OCI-LY3 (cell line): Measurements from ENCODE around the gene VTI1A.

Experiments
- H2AFZ ChIP-seq: fragments of 200-600, 300-600 bp; shearing (Covaris generic); 2 replicates; pipeline ENCODE4 v1.6.0; 2014; ENCODE audit warnings: antibody characterized with exemption, low read depth, low read length
- H3K27ac ChIP-seq: fragments of 200-600, 300-600 bp; sonication (generic); 2 replicates; pipeline ENCODE4 v1.5.1; 2014; ENCODE audit warnings: mild to moderate bottlenecking, low read length, moderate library complexity, mixed read lengths
- H3K27me3 ChIP-seq: fragments of 200-600, 300-600 bp; sonication (generic); 2 replicates; pipeline ENCODE4 v1.6.1; 2014; ENCODE audit warnings: low read depth, low read length, mixed read lengths
- H3K36me3 ChIP-seq: fragments of 200-600, 300-600 bp; sonication (generic); replicated peaks from 2 replicates; pipeline ENCODE3; 2014; ENCODE audit warnings: low read depth, low read length, mixed read lengths
- H3K4me1 ChIP-seq: fragments of 300-600, 200-600 bp; sonication (generic); 2 replicates; pipeline ENCODE4 v1.6.1; 2014; ENCODE audit warnings: low read length, mixed read lengths
- H3K4me2 ChIP-seq: fragments of 200-600, 300-600 bp; sonication (generic); 2 replicates; pipeline ENCODE4 v1.6.1; 2014; ENCODE audit warnings: low read length, mixed read lengths
- H3K4me3 ChIP-seq: fragments of 300-600, 200-600 bp; sonication (generic); 2 replicates; pipeline ENCODE4 v1.5.1; 2014; ENCODE audit warnings: antibody characterized with exemption, mild to moderate bottlenecking, low read length, moderate library complexity
- H3K79me2 ChIP-seq: fragments of 300-600, 200-600 bp; shearing (Covaris generic); 2 replicates; pipeline ENCODE4 v1.6.1; 2014; ENCODE audit warnings: mild to moderate bottlenecking, low read length, mixed read lengths
- H3K9ac ChIP-seq: fragments of 300-600, 200-600 bp; shearing (Covaris generic); 2 replicates; pipeline ENCODE4 v1.6.0; 2014; ENCODE audit warnings: mild to moderate bottlenecking, low read length, moderate library complexity
- H3K9me3 ChIP-seq: fragments of 200-600, 300-600 bp; shearing (Covaris generic); 2 replicates; pipeline ENCODE4 v1.6.1; 2014; ENCODE audit warnings: low read length, mixed read lengths; ENCODE audit not compliant: insufficient read depth
- H4K20me1 ChIP-seq: fragments of 200-600, 300-600 bp; sonication (generic); 2 replicates; pipeline ENCODE4 v1.6.1; 2016; ENCODE audit warnings: low read length, mixed read lengths; ENCODE audit not compliant: insufficient read depth
- CTCF ChIP-seq: fragments of 200-600, 300-600 bp; sonication (generic); IDR thresholded peaks from 2 replicates; pipeline ENCODE4 v1.5.1; 2014; ENCODE audit warnings: antibody characterized with exemption, low read length, low read depth
- EZH2phosphoT487 ChIP-seq: fragments of 200-600 bp; shearing (Covaris generic); IDR thresholded peaks from 2 replicates; pipeline ENCODE4 v1.6.1; 2018; ENCODE audit warnings: antibody characterized with exemption, mixed run types, low read depth

The VTI1A gene

GRCh38 chr10:112774210-112774609 is 327.2 kb downstream of the VTI1A start:
- H3K4me1 ChIP-seq: no peaks in the 10 kb centered on the region
- H3K27me3 ChIP-seq: no peaks in the 10 kb centered on the region
- H3K36me3 ChIP-seq: no peaks in the 10 kb centered on the region
- no peak overlapping the region for H3K4me3 ChIP-seq
- no peaks in the 10 kb centered on the region for H3K9me3 ChIP-seq
- no peak overlapping the region for H2AFZ ChIP-seq
- H3K4me2 ChIP-seq: no peak overlapping the region
- H3K79me2 ChIP-seq: no peaks in the 10 kb centered on the region
- TF ChIP-seq CTCF (no peak), EZH2phosphoT487 (no peak)
- H3K27ac ChIP-seq: no peak overlapping the region
- no peaks in the 10 kb centered on the region for H4K20me1 ChIP-seq
- H3K9ac ChIP-seq: no peak overlapping the region

DNA sequence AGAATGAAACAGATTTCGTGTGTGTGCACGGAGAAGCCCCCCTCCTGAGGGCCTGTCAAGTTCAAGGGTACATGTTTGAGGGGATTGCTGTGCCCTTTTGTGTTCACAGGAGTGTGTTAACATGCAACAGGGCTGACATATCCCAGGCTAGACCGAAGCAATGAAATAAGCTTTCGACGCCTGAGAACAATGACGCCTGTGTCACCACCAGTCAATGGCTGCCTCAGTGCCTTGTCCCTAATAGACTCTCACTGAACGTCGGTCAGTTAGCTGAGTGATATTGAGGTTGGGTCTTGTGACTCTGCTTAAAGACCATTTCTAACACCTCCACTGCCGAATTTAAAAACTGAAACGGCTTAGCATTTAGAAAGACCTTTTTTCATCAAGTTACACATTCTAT is 327.8 kb downstream of the VTI1A start:
- Histone ChIP-seq H3K27me3 (no peaks in the 10 kb centered on the region), H2AFZ (no peak overlapping the region), H3K4me2 (no peak overlapping the region), H3K27ac (no peak overlapping the region), H3K79me2 (no peaks in the 10 kb centered on the region), H4K20me1 (no peaks in the 10 kb centered on the region), H3K9me3 (no peaks in the 10 kb centered on the region), H3K4me3 (no peak overlapping the region), H3K36me3 (no peaks in the 10 kb centered on the region), H3K4me1 (no peaks in the 10 kb centered on the region), H3K9ac (no peak overlapping the region)
- TF ChIP-seq CTCF (no peak), EZH2phosphoT487 (no peak)

- Histone ChIP-seq H3K9ac (no peak overlapping the region), H3K9me3 (no peaks in the 10 kb centered on the region), H3K4me3 (no peak overlapping the region), H3K27ac (no peak overlapping the region), H3K79me2 (no peaks in the 10 kb centered on the region), H3K4me1 (no peaks in the 10 kb centered on the region), H3K36me3 (no peaks in the 10 kb centered on the region), H3K4me2 (no peak overlapping the region), H2AFZ (no peak overlapping the region), H4K20me1 (no peaks in the 10 kb centered on the region), H3K27me3 (no peaks in the 10 kb centered on the region)
- TF ChIP-seq EZH2phosphoT487: no peak
- TF ChIP-seq CTCF: no peak
Measured at GRCh38 chr10:112775381-112775780, 328.4 kb downstream of the VTI1A start.

- no peak for TF ChIP-seq CTCF
- no peak for TF ChIP-seq EZH2phosphoT487
- H3K4me1 ChIP-seq: no peaks in the 10 kb centered on the region
- no peaks in the 10 kb centered on the region for H3K27me3 ChIP-seq
- H4K20me1 ChIP-seq: no peaks in the 10 kb centered on the region
- no peaks in the 10 kb centered on the region for H3K9me3 ChIP-seq
- H3K36me3 ChIP-seq: no peaks in the 10 kb centered on the region
- H3K79me2 ChIP-seq: no peaks in the 10 kb centered on the region
- H3K27ac ChIP-seq: no peak overlapping the region
- H3K9ac ChIP-seq: no peak overlapping the region
- H3K4me3 ChIP-seq: no peak overlapping the region
- H3K4me2 ChIP-seq: no peak overlapping the region
- H2AFZ ChIP-seq: no peak overlapping the region
Measured at GRCh38 chr10:112775892-112776674, 329.1 kb downstream of the VTI1A start.
